ENCODE data around the gene TMEM125. TPM values are rescaled to one million over a fixed set of nuclear protein-coding genes. Genes with fewer than 3 reads are reported as not detected.

Gene TMEM125
- total RNA-seq, 4 donors from 2014 or later: 4.2 to 15.5 (median 10.2) TPM

DNA sequence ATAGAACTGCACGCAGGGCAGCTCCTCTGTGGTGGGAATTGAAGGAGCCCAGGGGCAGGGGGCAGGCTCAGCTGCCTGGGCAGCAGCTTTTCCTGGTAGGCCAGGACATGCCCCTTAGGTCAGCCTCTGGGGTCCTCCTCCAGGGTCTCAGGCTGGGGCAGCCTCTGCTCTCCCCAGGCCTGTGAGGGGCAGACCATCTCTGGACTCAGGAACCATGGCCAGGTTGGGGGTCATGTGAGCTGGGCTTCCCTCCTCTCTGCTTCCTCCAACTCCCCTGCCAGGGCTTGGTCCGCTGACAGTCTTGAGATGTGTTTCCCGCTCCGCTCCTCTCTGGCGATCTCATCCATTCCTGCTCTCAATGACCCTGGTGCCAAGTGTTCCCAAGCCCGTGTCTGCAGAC is 9.9 kb downstream of the TMEM125 start:
- no peak overlapping the region for H3K4me3 ChIP-seq
- TF ChIP-seq, protein P1, sequence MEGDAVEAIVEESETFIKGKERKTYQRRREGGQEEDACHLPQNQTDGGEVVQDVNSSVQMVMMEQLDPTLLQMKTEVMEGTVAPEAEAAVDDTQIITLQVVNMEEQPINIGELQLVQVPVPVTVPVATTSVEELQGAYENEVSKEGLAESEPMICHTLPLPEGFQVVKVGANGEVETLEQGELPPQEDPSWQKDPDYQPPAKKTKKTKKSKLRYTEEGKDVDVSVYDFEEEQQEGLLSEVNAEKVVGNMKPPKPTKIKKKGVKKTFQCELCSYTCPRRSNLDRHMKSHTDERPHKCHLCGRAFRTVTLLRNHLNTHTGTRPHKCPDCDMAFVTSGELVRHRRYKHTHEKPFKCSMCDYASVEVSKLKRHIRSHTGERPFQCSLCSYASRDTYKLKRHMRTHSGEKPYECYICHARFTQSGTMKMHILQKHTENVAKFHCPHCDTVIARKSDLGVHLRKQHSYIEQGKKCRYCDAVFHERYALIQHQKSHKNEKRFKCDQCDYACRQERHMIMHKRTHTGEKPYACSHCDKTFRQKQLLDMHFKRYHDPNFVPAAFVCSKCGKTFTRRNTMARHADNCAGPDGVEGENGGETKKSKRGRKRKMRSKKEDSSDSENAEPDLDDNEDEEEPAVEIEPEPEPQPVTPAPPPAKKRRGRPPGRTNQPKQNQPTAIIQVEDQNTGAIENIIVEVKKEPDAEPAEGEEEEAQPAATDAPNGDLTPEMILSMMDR (IDR thresholded peaks at IDR 0.05): no peak
- no peak for TF ChIP-seq POLR2A (IDR thresholded peaks at IDR 0.05)
- H3K36me3 ChIP-seq: peaks cover 0 to 19% (median 0%) of the 10 kb centered on the region in 3 donors
- no peaks in the 10 kb centered on the region for H3K9me3 ChIP-seq
- no peak for DNase-seq
- H3K4me1 ChIP-seq: peaks cover 0 to 10% (median 0%) of the 10 kb centered on the region in 3 donors
- H3K27ac ChIP-seq: no peak overlapping the region
- H3K27me3 ChIP-seq: no peaks in the 10 kb centered on the region
- WGBS, 2 donors: 91 to 94% methylated on average over 5 to 6 of the region's 6 CpGs
- intact Hi-C loops (cut with DNase I): no loop called here

GRCh38 chr1:43280692-43281091 is 10.9 kb downstream of the TMEM125 start:
- Histone ChIP-seq H3K4me3 (no peak overlapping the region), H3K4me1 (peaks cover 0 to 18% (median under 1%) of the 10 kb centered on the region in 3 donors), H3K9me3 (no peaks in the 10 kb centered on the region), H3K36me3 (peaks cover 0 to 19% (median 0%) of the 10 kb centered on the region in 3 donors), H3K27me3 (no peaks in the 10 kb centered on the region), H3K27ac (no peak overlapping the region)
- TF ChIP-seq POLR2A (IDR thresholded peaks at IDR 0.05): no peak
- TF ChIP-seq, protein P1 (IDR thresholded peaks at IDR 0.05): no peak
- intact Hi-C loops (cut with DNase I): no loop called here
- 42 to 65% methylated on average over 2 of the region's 2 CpGs for WGBS, 2 donors
- DNase-seq: no peak

- 84 to 88% methylated on average over 4 of the region's 15 CpGs for WGBS, 2 donors
- Histone ChIP-seq H3K4me3 (no peak overlapping the region), H3K9me3 (no peaks in the 10 kb centered on the region), H3K4me1 (peaks cover 0 to 21% (median 3%) of the 10 kb centered on the region in 3 donors), H3K27me3 (no peaks in the 10 kb centered on the region), H3K36me3 (peaks cover 0 to 19% (median 0%) of the 10 kb centered on the region in 3 donors), H3K27ac (no peak overlapping the region)
- DNase-seq: no peak
- TF ChIP-seq POLR2A (IDR thresholded peaks at IDR 0.05): no peak
- TF ChIP-seq, protein P1 (IDR thresholded peaks at IDR 0.05): no peak
- intact Hi-C loops (cut with DNase I): no loop called here
Observed at GRCh38 chr1:43282220-43283195, 12.7 kb downstream of the TMEM125 start.

- Histone ChIP-seq H3K4me3 (no peak overlapping the region), H3K27me3 (no peaks in the 10 kb centered on the region), H3K27ac (peak overlapping the region in 1 of 4 donors; percentile 71), H3K9me3 (no peaks in the 10 kb centered on the region), H3K36me3 (peaks cover 0 to 19% (median 0%) of the 10 kb centered on the region in 3 donors), H3K4me1 (peaks cover 0 to 21% (median 3%) of the 10 kb centered on the region in 3 donors)
- intact Hi-C loops (cut with DNase I): no loop called here
- TF ChIP-seq POLR2A (IDR thresholded peaks at IDR 0.05): no peak
- TF ChIP-seq, protein P1 (IDR thresholded peaks at IDR 0.05): peak in 1 of 6 experiments; percentile 27
- DNase-seq: no peak
- 70 to 88% methylated on average over 3 of the region's 3 CpGs for WGBS, 2 donors
Observed at GRCh38 chr1:43284065-43284464, 14.3 kb downstream of the TMEM125 start.

DNA sequence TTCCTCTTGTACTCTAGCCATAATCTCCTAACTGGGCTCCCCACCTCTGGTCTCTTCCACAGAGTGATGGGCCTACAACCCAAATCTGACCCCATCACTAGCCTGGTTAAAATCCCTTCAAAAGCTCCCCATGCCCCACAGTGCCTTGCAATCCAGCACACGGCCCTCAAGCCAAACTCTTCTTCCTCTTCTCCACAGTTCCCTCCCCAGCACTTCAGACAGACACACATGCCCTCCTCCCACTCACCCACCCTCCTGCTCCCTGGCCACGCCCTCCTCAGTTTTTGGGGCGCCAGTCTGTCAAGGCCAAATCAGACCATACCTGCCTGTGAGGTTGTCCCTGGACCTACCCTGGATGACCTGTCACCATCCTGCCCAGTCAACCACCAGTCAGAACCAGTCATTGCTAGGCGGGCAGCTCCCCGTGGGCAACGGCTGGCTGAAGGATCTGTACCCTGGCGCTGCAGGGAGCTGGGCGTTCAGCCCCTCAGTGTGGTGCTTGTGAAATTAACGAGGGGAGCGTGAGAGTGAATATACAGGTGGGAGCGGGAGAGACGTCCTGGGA is 14.8 kb downstream of the TMEM125 start:
- DNase-seq: no peak
- Histone ChIP-seq H3K4me3 (peak overlapping the region; percentile 28 to 63 (median 49)), H3K36me3 (peaks cover 0 to 13% (median 0%) of the 10 kb centered on the region in 3 donors), H3K4me1 (peaks cover 0 to 21% (median 3%) of the 10 kb centered on the region in 3 donors), H3K9me3 (no peaks in the 10 kb centered on the region), H3K27me3 (no peaks in the 10 kb centered on the region), H3K27ac (peak overlapping the region; percentile 11 to 82 (median 72))
- 62 to 64% methylated on average over 9 to 11 of the region's 12 CpGs for WGBS, 2 donors
- TF ChIP-seq POLR2A (IDR thresholded peaks at IDR 0.05): no peak
- TF ChIP-seq, protein P1 (IDR thresholded peaks at IDR 0.05): no peak
- intact Hi-C loops (cut with DNase I): no loop called here

All from esophagus squamous epithelium (tissue), 5 donors.